ENCODE results near the gene ARHGAP25.
"Not testable (repeated sequence)": the region's sequence is repeated elsewhere in the genome, so short reads cannot be mapped to it uniquely, and the experiment has no call there.

Gene ARHGAP25

DNA sequence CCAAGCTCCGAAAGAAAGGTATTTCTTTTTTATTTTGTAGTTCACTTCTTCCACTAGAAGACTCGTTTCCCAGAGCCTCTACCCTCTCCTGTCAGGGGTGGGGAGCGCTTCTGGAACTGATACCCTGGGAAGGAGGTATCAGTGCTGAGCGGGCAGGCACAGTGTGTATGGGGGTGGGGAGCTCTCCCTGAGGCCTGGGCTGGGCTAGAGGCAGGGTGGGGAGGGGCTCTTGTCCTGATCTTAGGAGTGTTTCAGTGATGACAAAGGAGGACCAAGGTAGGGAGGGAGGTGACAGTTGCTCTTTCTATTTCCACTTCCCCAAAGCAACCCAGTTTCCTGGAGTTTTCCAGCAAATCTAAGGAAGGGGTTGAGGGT is 65.4 kb downstream of the ARHGAP25 start:
- no peak for DNase-seq

DNA sequence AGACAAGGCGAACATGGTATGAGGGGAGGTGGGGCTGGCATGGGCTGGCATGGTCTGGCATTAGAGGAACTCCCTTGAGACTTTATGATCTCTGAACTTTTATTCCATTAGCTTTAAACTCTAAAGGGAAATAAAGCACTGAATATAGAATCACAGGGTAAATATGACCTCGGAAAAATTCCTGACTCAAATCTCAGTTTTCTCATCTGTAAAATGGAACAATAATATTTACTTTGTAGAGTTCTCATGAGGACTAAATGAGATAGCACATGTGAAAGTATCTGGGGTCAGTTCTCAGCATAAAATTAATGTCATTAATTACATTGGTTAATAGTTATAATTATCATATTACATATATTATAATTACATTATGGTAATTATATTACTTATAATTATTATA is 65.9 kb downstream of the ARHGAP25 start:
- no peak for DNase-seq

DNA sequence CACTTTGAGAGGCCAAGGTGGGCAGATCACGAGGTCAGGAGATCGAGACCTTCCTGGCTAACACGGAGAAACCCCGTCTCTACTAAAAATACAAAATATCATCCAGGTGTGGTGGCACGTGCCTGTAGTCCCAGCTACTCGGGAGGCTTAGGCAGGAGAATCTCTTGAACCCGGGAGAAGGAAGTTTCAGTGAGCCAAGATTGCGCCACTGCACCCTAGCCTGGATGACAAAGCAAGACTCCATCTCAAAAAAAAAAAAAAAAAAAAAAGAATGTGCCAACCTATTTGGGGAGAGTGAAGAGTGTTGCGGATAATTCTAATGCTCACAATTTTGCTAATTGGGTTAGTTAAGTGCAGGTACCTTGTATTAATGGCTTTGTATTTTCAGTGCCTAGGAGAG is 67.5 kb downstream of the ARHGAP25 start:
- DNase-seq = not testable (repeated sequence)

DNA sequence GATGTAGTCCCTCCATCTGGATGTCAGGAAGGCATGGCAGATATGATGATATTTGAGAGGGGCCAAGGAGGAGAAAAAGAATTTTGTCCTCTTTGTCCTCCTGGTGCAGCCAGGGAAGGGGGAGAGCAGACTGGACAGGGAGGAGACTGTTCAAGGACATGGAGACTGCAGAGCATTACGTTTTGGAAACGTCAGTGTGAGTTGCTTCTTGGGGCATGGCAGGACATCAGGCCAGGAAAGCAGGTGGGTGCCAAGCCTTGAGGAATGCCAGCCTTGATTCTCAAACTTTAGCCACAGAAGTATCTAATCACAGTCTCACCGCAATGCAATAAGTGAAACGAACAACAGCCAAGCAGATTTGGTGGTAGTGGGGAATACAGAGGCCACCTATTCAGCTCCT is 70.4 kb downstream of the ARHGAP25 start:
- DNase-seq = no peak

DNA sequence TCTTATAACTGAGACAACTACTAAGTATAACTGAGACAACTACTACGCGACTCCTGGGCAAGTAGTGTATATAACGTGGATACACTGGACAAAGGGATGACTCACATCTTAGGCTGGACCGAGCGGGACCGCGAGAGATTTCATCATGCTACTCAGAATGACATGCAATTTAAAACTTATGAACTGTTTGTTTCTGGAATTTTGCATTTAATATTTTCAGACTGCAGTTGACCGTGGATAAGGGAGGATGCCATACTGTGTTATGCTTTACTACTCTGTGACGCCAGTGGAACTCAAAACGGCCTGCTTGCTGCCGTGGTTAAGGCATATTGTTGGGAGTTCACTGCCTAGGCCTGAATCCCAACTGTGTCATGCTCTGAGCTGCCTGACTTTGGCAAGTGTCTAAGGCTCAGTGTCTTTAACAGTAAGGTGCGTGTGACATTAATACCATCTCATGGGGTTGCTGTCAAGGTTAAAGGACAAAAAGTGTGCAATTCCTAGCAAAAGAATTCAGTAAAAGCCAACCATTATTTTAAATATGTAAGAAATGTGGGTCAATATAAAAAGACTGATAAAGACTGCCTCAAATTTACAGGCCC is 72.0 kb downstream of the ARHGAP25 start:
- peak; percentile 40 for DNase-seq

DNA sequence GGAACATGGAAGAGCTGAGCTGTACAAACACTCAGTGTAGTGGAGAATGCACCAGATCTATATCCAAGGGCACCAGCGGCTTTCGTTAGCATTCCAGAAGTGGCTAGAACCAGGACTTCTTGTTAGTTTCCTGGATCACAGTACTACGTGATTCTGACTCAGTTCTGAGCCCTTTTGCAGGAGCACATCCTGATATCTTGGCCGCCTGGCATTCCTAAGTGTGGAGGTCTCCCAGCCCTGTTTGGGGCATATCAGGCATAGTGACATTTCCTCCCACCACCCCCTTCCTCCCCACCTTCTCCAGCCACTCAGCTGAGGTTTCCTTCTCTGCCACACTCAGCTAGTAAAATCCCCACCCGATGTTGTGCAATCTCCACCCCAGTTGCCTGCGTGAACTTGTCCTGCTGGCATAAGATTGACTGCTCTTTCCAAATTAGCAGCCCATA is 73.2 kb downstream of the ARHGAP25 start:
- no peak for DNase-seq

DNA sequence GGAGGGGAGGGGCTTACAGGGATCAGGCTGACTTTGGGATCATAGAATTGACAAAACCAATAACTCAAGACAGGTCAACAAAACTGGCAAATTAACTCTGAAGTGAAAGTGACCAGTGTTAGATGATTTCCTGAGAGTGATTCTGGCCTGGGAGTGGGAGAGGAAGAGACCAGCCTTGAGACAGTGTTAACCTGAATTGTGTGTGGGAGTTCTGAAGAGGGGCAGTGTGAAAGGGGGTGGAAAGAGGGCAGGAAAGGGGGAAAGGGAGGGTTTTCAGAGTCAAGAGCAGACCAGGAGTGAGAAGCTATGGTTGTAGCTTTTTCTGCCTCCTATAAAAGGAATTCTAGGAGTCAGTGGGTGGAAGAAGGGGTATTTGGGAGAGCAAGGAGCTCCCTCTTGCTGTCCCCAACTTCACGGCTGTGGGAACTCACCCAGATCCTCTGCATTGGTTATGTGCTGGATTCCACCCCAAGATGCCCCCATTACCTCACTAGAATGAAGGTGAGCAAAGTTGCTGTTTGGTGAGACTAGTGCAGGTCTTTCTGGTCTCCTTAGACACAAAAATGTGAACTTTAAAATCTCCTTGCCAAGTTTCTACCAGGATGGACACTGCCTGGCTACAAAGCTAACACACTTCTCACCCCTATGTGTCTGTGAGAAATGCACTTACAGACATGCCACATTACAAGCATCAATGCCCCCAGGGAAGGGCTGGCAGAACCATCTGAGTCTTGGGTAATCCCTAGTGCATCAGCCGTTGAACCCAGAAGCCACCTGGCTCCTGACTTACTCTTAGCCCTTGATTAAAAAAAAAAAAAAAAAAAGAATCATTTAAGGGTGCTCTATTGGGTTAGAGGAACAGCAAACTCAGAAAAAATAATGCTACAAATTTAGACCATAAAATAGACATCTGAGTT is 75.0 kb downstream of the ARHGAP25 start:
- no peak for DNase-seq

DNA sequence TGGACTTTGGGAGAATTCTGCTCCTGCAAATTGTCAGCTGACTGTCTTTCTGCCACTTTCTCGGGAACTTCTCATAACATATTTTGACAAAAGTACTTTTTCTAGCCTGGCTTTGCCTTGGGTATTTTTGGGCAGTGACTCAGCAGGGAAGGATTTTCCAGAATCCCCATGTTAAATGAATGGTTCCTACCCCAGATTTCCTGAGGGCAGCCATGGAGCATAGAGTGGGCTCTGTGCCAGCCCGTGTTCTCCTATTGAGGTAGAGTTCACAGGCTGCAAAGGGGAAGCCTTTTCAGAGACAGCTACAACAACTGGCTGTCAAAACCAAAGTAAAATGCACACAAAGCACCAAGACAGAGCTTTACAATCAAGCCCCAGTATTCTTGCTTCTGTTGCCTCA is 76.8 kb downstream of the ARHGAP25 start:
- peak; percentile 60 for DNase-seq

DNA sequence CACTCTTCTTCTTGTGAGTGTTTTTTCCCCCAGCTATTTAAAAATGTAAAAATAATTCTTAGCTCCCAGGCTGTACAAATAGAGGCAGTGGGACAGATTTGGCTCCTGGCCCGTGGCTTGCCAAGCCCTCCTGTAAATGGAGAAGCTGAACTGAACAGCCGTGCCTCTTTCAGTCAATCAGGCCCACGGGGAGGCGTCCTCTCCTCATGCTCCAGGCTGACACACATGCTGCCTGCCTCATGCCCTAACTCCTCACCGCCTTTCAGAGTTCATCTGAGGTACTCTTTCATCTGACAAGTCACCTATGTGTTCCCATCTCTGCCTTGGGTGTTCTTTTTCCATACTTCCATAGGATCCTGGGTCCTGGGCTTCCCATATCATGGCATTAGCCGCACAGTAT is 77.6 kb downstream of the ARHGAP25 start:
- no peak for DNase-seq

DNA sequence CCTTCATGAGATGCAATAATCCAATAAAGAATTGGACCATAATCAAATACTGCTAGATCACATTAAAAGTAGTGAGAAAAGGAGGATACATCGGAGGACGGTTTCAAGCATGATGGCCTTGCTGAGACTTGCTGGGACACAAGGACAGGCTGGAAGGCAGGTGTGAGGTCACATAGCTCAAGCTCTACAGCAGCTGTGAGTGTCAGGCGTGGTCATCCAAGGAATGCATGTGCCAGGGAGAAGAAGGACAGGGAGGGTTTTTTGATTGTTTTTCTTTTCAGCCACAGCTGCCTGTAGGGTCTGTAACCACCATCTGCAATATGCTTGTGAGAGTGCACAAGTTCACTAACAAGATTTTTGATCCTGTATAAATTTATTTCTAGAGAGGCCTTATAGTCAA is 79.0 kb downstream of the ARHGAP25 start:
- DNase-seq = no peak

DNA sequence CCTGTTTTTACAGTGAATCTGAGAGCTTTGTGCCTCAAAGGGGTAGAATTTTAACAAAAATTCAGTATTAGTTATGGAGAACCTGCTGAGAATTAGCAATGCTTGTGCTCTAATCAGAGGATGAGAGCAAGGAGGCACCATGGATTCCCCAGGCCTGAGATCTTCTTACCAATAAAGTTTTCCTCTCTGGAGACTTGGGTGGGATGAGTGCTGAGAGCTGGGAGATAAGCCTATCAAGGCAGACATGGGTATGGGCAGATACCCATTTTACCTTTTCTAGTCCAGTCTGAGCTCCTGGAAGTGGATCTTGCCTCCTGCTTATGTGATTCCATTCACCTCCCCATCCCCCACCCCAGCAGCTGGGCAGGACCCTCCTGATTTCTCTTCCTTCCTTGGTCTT is 82.7 kb downstream of the ARHGAP25 start:
- DNase-seq = no peak

DNA sequence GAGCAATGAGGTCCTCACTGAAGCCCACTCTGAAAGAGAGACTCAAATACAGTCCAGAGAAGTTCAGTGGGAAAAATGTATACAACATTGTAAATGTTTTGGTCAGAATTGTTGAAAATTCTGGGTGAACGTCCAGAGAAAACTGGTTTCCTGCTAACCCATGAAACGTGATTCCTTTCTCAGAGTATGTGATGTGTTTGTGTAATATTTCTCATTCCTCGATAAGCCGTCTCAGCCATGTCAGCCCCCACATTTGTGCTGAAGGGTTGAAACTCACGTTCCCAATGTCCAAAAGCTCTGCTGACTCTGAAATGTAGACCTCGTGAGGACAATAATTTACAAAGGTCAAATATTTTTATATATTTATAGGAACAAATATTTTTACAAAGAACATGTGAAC is 84.9 kb downstream of the ARHGAP25 start:
- no peak for DNase-seq

DNA sequence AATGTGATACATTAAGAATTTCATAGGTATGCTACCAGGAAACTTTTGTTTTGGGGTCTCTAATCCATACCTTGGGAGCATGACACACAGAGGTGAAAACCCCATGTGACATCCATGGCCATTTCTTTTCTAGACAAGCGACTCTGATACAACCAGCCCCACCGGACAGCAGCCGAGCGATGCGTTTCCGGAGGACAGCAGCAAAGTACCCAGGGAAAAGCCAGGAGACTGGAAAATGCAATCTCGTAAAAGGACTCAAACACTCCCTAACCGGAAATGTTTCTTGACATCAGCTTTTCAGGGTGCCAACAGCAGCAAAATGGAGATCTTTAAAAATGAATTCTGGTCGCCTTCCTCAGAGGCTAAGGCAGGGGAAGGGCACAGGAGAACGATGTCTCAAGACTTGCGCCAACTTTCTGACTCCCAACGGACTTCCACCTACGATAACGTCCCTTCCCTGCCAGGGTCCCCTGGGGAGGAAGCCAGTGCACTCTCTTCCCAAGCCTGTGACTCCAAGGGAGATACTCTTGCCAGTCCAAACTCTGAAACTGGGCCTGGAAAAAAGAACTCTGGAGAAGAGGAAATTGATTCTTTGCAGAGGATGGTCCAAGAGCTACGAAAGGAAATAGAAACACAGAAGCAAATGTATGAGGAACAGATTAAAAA is 87.7 kb downstream of the ARHGAP25 start:
- DNase-seq = no peak

DNA sequence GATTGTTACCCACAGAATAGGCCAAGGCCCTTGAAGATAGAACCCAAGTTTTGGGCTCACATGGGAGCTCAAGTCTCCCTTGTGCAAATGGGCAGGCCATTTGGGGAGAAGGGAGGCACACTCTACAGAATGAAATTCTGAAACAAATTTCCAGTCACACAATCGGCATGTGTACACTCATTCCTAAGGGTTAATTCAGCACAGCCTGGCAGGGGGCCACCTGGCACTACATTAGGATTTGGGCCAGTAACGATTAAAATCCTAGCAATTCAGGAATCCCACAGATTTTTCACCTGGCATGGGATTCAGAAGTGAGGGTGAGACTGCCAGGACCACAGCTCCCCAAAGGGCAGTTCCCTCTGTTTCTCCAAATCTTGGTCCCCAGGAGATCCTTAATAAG is 90.2 kb downstream of the ARHGAP25 start:
- peak; percentile 49 for DNase-seq

DNA sequence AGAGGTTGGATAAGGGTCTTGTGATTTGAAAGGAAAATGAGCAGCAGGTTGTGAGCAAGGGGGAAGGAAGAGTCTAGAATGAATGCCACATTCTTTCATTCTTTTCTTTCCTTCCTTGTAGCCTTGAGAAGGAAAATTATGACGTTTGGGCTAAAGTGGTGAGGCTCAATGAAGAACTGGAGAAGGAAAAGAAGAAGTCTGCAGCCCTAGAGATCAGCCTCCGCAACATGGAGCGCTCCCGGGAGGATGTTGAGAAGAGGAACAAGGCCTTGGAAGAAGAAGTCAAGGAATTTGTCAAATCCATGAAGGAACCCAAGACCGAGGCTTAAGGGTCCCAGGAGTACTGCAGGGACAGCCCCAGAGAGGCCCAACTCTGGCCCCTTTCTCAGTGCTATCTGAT is 91.3 kb downstream of the ARHGAP25 start:
- no peak for DNase-seq

DNA sequence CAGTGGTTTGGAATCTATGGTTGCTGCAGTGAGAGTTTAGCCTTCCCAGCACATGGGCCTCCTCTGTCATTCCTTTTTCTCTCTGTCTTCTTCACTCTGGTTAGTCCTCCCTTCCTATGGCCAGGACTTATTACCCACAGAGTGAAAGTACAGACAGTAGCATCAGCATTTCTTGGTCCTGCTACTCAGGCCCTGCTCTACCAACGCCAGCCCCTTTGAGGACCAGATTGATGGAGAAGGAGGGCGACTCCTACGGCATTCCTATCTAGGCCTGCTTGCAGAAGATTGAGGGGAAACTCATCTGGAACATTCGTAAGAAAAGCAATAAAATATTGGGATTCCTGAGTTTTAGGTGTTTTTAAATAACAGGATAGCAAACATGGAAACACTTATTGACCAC is 93.1 kb downstream of the ARHGAP25 start:
- no peak for DNase-seq

DNA sequence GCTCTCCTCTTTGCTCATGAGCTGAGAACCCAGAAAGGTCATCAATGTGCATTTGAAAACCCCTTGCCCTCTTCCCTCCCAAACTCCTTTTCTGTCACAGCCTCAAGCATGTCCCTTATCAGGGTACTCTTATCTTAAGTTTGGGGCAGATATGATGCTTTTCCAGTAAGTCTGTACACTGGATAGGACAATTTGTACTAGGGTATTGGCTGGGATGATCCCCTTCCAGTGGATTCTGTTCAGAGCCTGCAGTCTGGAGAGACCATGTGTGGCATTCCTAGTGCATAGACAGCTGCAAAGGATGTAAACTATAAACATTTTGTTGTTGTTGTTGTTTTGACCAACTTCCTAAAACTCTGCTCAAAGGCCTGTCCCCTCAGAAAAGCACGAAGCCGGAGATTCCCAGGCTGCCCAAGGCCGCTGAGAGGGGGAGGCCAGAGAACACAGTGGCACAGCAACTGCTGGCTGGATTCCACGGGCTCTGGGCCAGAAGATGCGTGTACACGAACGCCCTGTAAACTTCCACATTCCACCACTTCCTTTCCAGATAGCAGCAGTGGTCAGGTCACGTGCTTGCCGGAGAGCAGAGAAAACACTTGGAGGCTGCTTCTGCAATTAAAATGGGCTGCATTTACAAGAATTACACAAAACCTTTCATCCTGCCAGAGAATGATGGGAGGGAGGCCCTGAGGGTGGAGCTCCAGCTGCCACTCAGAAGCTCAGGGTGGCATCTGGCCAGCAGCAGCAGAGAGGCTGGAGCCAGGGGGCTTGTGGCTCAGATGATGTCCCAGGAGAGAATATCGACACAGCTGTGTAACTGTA is 94.5 kb downstream of the ARHGAP25 start:
- peak; percentile 90 for DNase-seq

DNA sequence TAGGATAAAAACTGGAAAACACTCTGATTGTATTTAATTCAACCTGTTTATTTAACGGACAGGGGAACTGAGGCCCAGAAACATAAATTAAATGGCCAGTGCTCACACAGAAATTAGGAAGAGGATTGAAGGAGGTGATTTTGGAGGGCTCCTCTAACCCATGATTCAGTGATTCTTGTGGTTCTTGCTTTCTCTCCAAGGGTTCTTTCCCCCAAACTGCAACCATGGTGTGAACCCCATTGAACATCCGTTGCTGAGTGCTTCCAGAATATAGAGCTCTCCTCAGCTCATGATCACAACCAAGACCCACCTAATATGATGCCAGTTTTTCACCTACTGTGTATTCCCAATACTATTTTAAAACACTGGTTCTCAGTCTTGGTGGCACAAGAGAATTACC is 95.1 kb downstream of the ARHGAP25 start:
- DNase-seq = no peak

DNA sequence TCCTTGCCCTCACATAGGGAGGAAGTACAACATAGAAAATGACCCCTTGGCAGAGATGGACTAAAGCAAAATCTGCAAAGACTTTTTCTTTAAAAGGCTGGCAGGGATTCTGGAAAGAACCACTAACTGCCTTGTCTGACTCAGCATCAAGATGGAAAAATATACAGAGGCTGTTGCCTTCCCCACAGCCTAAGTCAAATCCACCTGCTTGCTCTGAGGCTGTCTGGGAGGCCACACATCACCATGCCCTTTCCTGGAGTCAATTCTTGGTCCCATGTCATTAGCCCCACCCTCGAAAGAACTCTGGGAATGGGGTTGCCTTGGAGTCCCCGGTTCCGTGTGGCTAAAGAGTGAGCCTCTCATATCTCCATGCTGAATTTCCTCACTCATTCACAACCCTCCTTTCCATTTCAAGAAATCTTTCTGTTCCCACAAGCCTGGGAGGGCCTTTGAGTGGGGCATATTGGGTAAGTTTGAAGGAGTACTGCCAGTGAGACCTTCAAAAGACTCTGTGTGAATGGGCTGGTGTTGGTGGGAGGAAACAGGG is 97.1 kb downstream of the ARHGAP25 start:
- DNase-seq = no peak

DNA sequence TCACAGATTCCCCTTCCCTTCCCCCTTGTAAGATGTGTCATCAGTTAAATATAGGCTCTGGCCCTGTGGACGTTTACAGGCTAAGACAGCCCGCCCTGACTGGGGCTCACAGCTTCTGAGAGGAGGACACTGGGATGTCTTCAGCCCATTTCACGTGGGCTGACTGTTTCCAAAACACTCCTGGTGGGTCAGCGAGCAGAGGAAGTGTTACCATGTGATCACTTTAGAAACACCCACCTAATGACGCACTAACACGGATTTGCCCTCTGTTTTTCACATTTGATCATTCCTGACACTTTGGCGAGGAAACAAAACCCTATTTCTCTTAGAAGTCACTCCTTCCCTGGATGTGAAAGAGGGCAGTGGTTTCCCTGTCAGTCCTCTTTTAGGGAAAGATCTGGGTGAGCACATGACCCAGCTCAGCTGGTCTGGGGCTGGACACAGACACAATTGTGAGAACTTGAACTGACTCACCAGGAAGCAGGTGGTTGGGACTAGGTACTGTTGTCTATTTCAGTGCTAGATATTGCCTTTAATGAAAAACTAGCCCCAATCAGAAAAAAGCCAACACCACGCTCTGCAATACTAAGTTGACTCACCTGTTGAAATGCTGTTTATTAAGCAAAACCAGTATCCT is 97.7 kb downstream of the ARHGAP25 start:
- peak; percentile 32 for DNase-seq

DNA sequence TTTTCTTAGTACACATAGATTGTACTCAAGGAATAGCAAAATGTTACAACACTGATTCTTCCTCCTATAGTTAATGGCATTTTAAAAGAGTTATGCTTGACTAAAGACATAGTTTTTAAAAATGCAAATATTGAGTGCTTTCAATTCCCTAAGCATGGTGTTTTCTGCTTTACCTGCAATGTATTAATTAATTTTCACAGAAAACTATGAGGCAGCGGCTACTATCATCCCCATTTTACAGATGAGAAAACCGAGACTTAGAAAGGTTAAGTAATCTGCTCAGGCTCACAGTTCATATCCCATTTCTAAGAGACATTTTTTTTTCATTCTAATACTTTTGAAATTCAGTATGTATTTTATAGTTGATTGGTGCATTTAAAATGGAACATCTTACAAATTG is 98.6 kb downstream of the ARHGAP25 start:
- no peak for DNase-seq
